ENCODE data around the gene GATA6.

DNA sequence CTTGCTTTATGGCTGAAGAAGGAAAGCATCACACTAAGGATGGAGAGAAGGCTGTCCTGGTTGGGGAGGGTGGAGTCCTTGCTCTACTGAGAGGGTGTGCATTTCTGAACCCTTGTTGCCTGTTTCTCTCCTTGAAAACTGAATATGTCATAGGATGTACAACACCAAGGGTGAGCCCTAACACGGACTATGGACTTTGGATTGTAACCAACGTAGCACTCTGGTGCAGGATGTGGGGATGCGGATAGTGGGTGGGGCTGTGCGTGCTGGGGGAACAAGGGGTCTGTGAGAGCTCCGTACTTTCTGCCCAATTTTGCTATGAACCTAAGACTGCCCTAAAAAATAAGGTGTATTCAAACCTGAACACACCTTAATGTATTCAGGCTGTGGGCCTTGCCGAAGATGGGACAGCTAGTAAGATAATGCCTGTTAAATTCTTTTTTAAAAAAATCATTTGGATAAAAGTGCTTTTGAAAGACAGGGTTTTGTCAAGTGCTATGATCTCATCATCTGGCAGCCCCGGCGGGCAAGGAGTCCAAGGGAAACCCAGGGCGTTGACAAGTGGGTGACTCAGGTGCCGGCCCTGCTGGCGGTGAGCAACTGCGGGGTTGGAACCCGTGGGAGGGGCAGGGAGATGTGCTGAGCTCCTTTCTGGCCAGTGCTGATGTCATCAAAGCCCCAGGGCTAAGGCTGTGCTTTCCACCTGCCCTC, 54.0 kb downstream of the GATA6 start:
- TF ChIP-seq, protein P1, sequence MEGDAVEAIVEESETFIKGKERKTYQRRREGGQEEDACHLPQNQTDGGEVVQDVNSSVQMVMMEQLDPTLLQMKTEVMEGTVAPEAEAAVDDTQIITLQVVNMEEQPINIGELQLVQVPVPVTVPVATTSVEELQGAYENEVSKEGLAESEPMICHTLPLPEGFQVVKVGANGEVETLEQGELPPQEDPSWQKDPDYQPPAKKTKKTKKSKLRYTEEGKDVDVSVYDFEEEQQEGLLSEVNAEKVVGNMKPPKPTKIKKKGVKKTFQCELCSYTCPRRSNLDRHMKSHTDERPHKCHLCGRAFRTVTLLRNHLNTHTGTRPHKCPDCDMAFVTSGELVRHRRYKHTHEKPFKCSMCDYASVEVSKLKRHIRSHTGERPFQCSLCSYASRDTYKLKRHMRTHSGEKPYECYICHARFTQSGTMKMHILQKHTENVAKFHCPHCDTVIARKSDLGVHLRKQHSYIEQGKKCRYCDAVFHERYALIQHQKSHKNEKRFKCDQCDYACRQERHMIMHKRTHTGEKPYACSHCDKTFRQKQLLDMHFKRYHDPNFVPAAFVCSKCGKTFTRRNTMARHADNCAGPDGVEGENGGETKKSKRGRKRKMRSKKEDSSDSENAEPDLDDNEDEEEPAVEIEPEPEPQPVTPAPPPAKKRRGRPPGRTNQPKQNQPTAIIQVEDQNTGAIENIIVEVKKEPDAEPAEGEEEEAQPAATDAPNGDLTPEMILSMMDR (IDR thresholded peaks at IDR 0.05), result no peak
- no peak for TF ChIP-seq EP300 (IDR thresholded peaks at IDR 0.05)
- no peak for TF ChIP-seq POLR2A (IDR thresholded peaks at IDR 0.05)

All from ovary (tissue), 3 donors.